ENCODE data around the gene TBL2. TPM values are rescaled to one million over a fixed set of nuclear protein-coding genes. Genes with fewer than 3 reads are reported as not detected.

TBL2 gene, protein sequence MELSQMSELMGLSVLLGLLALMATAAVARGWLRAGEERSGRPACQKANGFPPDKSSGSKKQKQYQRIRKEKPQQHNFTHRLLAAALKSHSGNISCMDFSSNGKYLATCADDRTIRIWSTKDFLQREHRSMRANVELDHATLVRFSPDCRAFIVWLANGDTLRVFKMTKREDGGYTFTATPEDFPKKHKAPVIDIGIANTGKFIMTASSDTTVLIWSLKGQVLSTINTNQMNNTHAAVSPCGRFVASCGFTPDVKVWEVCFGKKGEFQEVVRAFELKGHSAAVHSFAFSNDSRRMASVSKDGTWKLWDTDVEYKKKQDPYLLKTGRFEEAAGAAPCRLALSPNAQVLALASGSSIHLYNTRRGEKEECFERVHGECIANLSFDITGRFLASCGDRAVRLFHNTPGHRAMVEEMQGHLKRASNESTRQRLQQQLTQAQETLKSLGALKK
- total RNA-seq (2014; rRNA removed; shearing (Covaris generic)) (72.1 and 101 TPM in 2 replicates), polyA plus RNA-seq (2016; fragmentation: Nextera tagmentation; extraction: Ambion mirVana) (69.7 and 78.0 TPM in 2 replicates)

DNA sequence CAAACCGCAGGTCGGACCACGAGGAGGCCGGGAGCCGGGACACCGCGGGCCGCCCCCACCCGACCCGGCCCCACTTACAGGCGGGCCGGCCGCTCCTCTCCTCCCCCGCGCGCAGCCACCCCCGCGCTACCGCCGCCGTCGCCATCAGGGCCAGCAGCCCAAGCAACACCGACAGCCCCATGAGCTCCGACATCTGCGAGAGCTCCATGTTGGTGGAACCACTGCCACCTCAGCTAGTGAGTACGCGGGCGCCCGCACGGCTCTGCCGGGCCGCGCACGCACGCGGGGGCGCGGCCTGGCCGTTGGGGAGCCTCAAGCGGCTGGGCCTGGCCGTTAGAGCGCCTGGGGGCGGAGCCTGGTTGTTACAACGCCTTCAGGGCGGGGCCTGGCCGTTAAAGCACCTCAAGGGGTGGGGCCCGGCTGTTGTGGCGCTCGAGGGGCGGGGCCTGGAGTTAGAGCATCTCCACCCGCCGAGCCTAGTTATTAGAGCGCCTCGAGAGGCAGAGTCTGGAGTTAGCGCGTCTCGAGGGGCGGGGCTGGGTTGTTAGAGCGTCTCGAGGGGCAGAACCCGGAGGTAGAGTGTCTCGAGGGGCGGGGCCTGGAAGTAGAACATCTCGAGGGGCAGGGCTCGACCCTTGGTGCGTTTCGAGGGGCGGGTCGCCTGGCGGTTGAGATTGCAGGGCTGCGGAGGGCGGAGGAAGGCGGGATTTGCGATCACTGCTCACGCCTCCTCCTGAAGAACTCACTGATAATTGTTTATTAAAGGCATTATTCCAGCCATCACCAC, at the start of gene TBL2:
Gene TBL2 (minus strand): TSS at position 238 of the 787 bp plus-strand sequence. CDS start 30 bp downstream, at position 208.
- Histone ChIP-seq H3K4me1 (ENCODE audit: insufficient read depth) (peaks cover 15% of the 10 kb centered on the region; the same call in 1 of the 2 replicates), H3K4me2 (ENCODE audit: unreplicated experiment) (peak within 1 kb of the TSS; percentile 94), H3K27me3 (replicated peaks; ENCODE audit: insufficient read depth) (no peaks in the 10 kb centered on the region), H3K27ac (peak within 1 kb of the TSS; percentile 93), H3F3A (ENCODE audit: insufficient read depth) (peaks cover 7% of the 10 kb centered on the region), H3K36me3 (ENCODE audit: low read depth) (peaks cover 15% of the 10 kb centered on the region), H3K9me2 (ENCODE audit: insufficient read depth) (no peaks in the 10 kb centered on the region), H2AFZ (peak within 1 kb of the TSS; percentile 94), H3K79me2 (ENCODE audit: insufficient read depth) (peaks cover 47% of the 10 kb centered on the region), H3K4me3 (peak within 1 kb of the TSS; percentile 88), H3K9me3 (ENCODE audit: low read depth) (no peaks in the 10 kb centered on the region), H3K9ac (peak within 1 kb of the TSS; percentile 96), H4K20me1 (ENCODE audit: insufficient read depth) (no peaks in the 10 kb centered on the region)
- WGBS, 2 experiments (ENCODE audit: low coverage in 1 of 2, low lambda C conversion rate in 2 of 2, missing lambda C conversion rate in 2 of 2), result 1 to 3% methylated on average over 55 to 59 of the region's 75 CpGs
- DNase-seq, result peak; percentile 100
- TF ChIP-seq EZH2 (IDR thresholded peaks at IDR 0.05; ENCODE audit: insufficient read depth, poor library complexity, severe bottlenecking) (no peak), EZH2phosphoT487 (IDR thresholded peaks at IDR 0.05; ENCODE audit: insufficient read depth, low read depth) (no peak)
- in situ Hi-C loops (cut with MboI), result no loop called here

DNA sequence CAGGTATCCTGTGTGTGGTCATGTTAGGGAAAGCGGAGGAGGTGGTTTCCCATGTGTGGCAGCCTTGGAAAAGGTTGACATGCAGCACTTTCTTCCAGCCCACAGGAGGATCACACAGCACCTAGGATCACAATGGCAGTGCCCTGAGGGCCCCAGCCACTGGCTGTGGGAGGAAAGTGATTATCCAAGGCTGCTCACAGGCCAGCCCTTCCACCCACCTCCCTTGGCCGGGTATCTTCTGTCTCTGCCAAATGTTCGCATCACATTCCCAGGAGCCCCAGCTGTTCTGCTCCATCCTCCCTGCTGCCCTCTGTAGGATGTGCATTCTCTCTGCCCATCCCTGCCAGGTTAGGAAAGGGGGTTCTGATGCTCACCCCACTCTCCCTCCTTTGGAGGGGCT, 48.4 kb upstream of the TBL2 start:
- Histone ChIP-seq H4K20me1 (ENCODE audit: insufficient read depth) (no peaks in the 10 kb centered on the region), H3K9me3 (ENCODE audit: low read depth) (no peaks in the 10 kb centered on the region), H3K27ac (no peak overlapping the region), H3K9me2 (ENCODE audit: insufficient read depth) (no peaks in the 10 kb centered on the region), H3K4me2 (ENCODE audit: unreplicated experiment) (no peak overlapping the region), H2AFZ (no peak overlapping the region), H3K4me1 (ENCODE audit: insufficient read depth) (no peaks in the 10 kb centered on the region), H3F3A (ENCODE audit: insufficient read depth) (no peaks in the 10 kb centered on the region), H3K79me2 (ENCODE audit: insufficient read depth) (no peaks in the 10 kb centered on the region), H3K4me3 (no peak overlapping the region), H3K36me3 (ENCODE audit: low read depth) (no peaks in the 10 kb centered on the region), H3K9ac (no peak overlapping the region), H3K27me3 (replicated peaks; ENCODE audit: insufficient read depth) (peaks cover 45% of the 10 kb centered on the region)
- WGBS, 2 experiments (ENCODE audit: low coverage in 1 of 2, low lambda C conversion rate in 2 of 2, missing lambda C conversion rate in 2 of 2), result 12 to 25% methylated on average over 3 of the region's 3 CpGs
- TF ChIP-seq EZH2phosphoT487 (IDR thresholded peaks at IDR 0.05; ENCODE audit: insufficient read depth, low read depth) (no peak), EZH2 (IDR thresholded peaks at IDR 0.05; ENCODE audit: insufficient read depth, poor library complexity, severe bottlenecking) (no peak)
- DNase-seq, result peak; percentile 78
- in situ Hi-C loops (cut with MboI), result no loop called here

DNA sequence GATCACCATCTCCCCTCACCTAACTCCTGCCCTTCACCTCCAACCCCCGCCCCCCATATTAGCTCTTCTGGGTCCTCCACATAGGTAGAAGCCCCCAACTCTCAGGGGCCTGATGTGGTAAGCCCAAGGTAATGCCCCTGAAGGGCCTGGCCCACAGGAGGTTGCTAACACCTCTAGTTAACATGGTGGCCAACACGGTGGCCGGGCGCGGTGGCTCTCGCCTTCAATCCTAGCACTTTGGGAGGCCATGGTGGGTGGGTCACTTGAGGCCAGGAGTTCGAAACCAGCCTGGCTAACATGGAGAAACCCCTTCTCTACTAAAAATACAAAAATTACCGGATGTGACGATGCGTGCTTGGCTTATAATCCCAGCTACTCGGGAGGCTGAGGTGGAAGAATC, 46.9 kb upstream of the TBL2 start:
- H3K9me2 ChIP-seq (ENCODE audit: insufficient read depth), result no peaks in the 10 kb centered on the region
- H3K4me2 ChIP-seq (ENCODE audit: unreplicated experiment), result no peak overlapping the region
- H4K20me1 ChIP-seq (ENCODE audit: insufficient read depth), result no peaks in the 10 kb centered on the region
- no peaks in the 10 kb centered on the region for H3K79me2 ChIP-seq (ENCODE audit: insufficient read depth)
- no peaks in the 10 kb centered on the region for H3K36me3 ChIP-seq (ENCODE audit: low read depth)
- H3K9ac ChIP-seq, result no peak overlapping the region
- in situ Hi-C loops (cut with MboI), result no loop called here
- peaks cover 45% of the 10 kb centered on the region for H3K27me3 ChIP-seq (replicated peaks; ENCODE audit: insufficient read depth)
- H2AFZ ChIP-seq, result no peak overlapping the region
- 85 to 90% methylated on average over 11 of the region's 11 CpGs for WGBS, 2 experiments (ENCODE audit: low coverage in 1 of 2, low lambda C conversion rate in 2 of 2, missing lambda C conversion rate in 2 of 2)
- no peaks in the 10 kb centered on the region for H3K4me1 ChIP-seq (ENCODE audit: insufficient read depth)
- TF ChIP-seq EZH2phosphoT487 (IDR thresholded peaks at IDR 0.05; ENCODE audit: insufficient read depth, low read depth), result no peak
- no peak for TF ChIP-seq EZH2 (IDR thresholded peaks at IDR 0.05; ENCODE audit: insufficient read depth, poor library complexity, severe bottlenecking)
- H3F3A ChIP-seq (ENCODE audit: insufficient read depth), result no peaks in the 10 kb centered on the region
- no peak for DNase-seq
- no peak overlapping the region for H3K27ac ChIP-seq
- H3K4me3 ChIP-seq, result no peak overlapping the region
- no peaks in the 10 kb centered on the region for H3K9me3 ChIP-seq (ENCODE audit: low read depth)

DNA sequence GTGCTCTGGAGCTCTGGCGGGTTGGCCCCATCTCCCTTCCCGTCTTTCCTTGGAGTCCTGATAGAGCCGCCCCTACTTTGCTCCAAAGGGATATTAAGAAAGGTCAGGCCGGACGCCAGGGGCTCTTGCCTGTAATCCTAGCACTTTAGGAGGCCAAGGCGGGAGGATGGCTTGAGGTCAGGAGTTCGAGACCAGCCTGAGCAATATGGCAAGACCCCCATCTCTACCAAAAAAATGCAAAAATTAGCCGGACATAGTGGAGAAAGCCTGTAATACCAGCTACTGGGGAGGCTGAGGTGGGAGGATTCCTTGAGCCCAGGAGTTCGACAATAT, 46.3 kb upstream of the TBL2 start:
- TF ChIP-seq EZH2 (IDR thresholded peaks at IDR 0.05; ENCODE audit: insufficient read depth, poor library complexity, severe bottlenecking) (peak; percentile 4), EZH2phosphoT487 (IDR thresholded peaks at IDR 0.05; ENCODE audit: insufficient read depth, low read depth) (no peak)
- H3K4me3 ChIP-seq, result peak overlapping the region; percentile 61; the same call in 1 of the 2 replicates
- H3K9me3 ChIP-seq (ENCODE audit: low read depth), result no peaks in the 10 kb centered on the region
- in situ Hi-C loops (cut with MboI), result loop anchor here (25.0 kb wide), 1 partner anchor 238 kb away; the partner anchor contains the start of gene TMEM270
- peak overlapping the region; percentile 65 for H3K4me2 ChIP-seq (ENCODE audit: unreplicated experiment)
- H3K9me2 ChIP-seq (ENCODE audit: insufficient read depth), result no peaks in the 10 kb centered on the region
- H2AFZ ChIP-seq, result peak overlapping the region; percentile 54; the same call in 1 of the 2 replicates
- H3K4me1 ChIP-seq (ENCODE audit: insufficient read depth), result no peaks in the 10 kb centered on the region
- no peaks in the 10 kb centered on the region for H3K79me2 ChIP-seq (ENCODE audit: insufficient read depth)
- no peak overlapping the region for H3K9ac ChIP-seq
- H3K36me3 ChIP-seq (ENCODE audit: low read depth), result no peaks in the 10 kb centered on the region
- no peaks in the 10 kb centered on the region for H3F3A ChIP-seq (ENCODE audit: insufficient read depth)
- DNase-seq, result no peak
- 44 to 55% methylated on average over 7 to 9 of the region's 9 CpGs for WGBS, 2 experiments (ENCODE audit: low coverage in 1 of 2, low lambda C conversion rate in 2 of 2, missing lambda C conversion rate in 2 of 2)
- H3K27ac ChIP-seq, result no peak overlapping the region
- peaks cover 45% of the 10 kb centered on the region for H3K27me3 ChIP-seq (replicated peaks; ENCODE audit: insufficient read depth)
- H4K20me1 ChIP-seq (ENCODE audit: insufficient read depth), result no peaks in the 10 kb centered on the region
